Aorta (tissue), 5 donors: Measurements from ENCODE around the gene CDC42EP5. TPM values are rescaled to one million over a fixed set of nuclear protein-coding genes. Genes with fewer than 3 reads are reported as not detected.
"Not testable (repeated sequence)": the region's sequence is repeated elsewhere in the genome, so short reads cannot be mapped to it uniquely, and the experiment has no call there.

Experiments used
- ATAC-seq: fragments of 200-7000 bp; cut with Tn5 transposase; one replicate; pipeline ENCODE4 v1.9.1; 2022; ENCODE audit warnings: moderate library complexity; ENCODE audit not compliant: low FRiP score
- DNase-seq, 2 donors: peaks; one replicate each; pipeline ENCODE4 v3.0.0-alpha.2; 2020
- H3K27ac ChIP-seq, 2 donors: one replicate each; pipeline ENCODE4 v1.5.1; 2013; ENCODE audit warnings: low read length in 2 of 2, mild to moderate bottlenecking in 2 of 2, moderate library complexity in 2 of 2, control low read depth in 1 of 2, inconsistent platforms in 1 of 2, low read depth in 1 of 2
- H3K27me3 ChIP-seq, 2 donors: one replicate each; pipeline ENCODE4 v1.6.1; 2013; ENCODE audit warnings: control low read depth in 1 of 2, low read length in 1 of 2, mild to moderate bottlenecking in 1 of 2, moderate library complexity in 1 of 2; ENCODE audit not compliant: insufficient read depth in 2 of 2, control insufficient read depth in 1 of 2
- H3K36me3 ChIP-seq, 2 donors: one replicate each; pipeline ENCODE4 v1.6.1; 2013; ENCODE audit warnings: control low read depth in 1 of 2, low read length in 1 of 2, mild to moderate bottlenecking in 1 of 2; ENCODE audit not compliant: insufficient read depth in 2 of 2, control insufficient read depth in 1 of 2
- H3K4me1 ChIP-seq, 2 donors: one replicate each; pipeline ENCODE4 v1.6.1; 2013; ENCODE audit warnings: low read length in 2 of 2, control low read depth in 1 of 2, mild to moderate bottlenecking in 1 of 2, moderate library complexity in 1 of 2; ENCODE audit not compliant: insufficient read depth in 2 of 2, control insufficient read depth in 1 of 2
- H3K4me3 ChIP-seq, 2 donors: one replicate each; pipeline ENCODE4 v1.5.1; 2013; ENCODE audit warnings: low read length in 2 of 2, control low read depth in 1 of 2, mild to moderate bottlenecking in 1 of 2
- H3K9me3 ChIP-seq: one replicate; pipeline ENCODE4 v1.6.1; 2013; ENCODE audit warnings: mild to moderate bottlenecking, low read length; ENCODE audit not compliant: control insufficient read depth
- WGBS, 2 donors: extraction: QIAGEN DNeasy Blood & Tissue Kit; methylation state at CpG; one replicate each; pipeline ENCODE4 v1.1.7; 2013; 5-methylcytosine and 5-hydroxymethylcytosine counted together
- intact Hi-C, 2 donors: fragments of 100-400 bp; cut with DNase I; formaldehyde crosslinking; loops; one replicate each; pipeline versions ENCODE4 v1.14.2 to v1.15.0; 2022
- long read RNA-seq, 2 donors: library from polyadenylated mRNA; unstranded; transcript quantifications; one replicate each; pipeline ENCODE4 v2.0.0, GENCODE V29; 2020 to 2021
- polyA plus RNA-seq, 2 donors: library from polyadenylated mRNA; stranded (reverse); fragments of 200-250 nt; gene quantifications; one replicate each; pipeline ENCODE4 v1.2.3, GENCODE V29; 2013
- total RNA-seq, 2 donors: library from RNA; stranded (reverse); fragmentation: NEBNext Ultra II Directional; extraction: Animal tissue kit (Norgen Biotek cat#: 25700); gene quantifications; one replicate each; pipeline ENCODE4 v1.2.1, GENCODE V29; 2021
- donor health status: healthy with polysubstance abuse.
- donor health status: Bipolar disorder and iron deficiency.
- donor health status: DM: no; HTN: no; CAD: no.
- donor health status: DM: no; HTN: no; CAD: no.
- donor health status: DM: yes; HTN: yes; CAD: no.

Gene CDC42EP5, protein sequence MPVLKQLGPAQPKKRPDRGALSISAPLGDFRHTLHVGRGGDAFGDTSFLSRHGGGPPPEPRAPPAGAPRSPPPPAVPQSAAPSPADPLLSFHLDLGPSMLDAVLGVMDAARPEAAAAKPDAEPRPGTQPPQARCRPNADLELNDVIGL
- total RNA-seq: 10 to 100 TPM; 45.0 to 52.8 TPM
- 10 to 100 TPM; 40.4 to 55.2 TPM for polyA plus RNA-seq
- long read RNA-seq, donor 1, partial matches to known transcripts: 0 of 6 reads
- long read RNA-seq, donor 1, other reads (novel, unspliced or antisense): 3 of 6 reads
- long read RNA-seq, donor 2, transcript CDC42EP5-201 (3 exons, 864 nt): major isoform, 12 of 18 reads
- long read RNA-seq, donor 2, partial matches to known transcripts: 3 of 18 reads
- long read RNA-seq, donor 2, other reads (novel, unspliced or antisense): 3 of 18 reads

DNA sequence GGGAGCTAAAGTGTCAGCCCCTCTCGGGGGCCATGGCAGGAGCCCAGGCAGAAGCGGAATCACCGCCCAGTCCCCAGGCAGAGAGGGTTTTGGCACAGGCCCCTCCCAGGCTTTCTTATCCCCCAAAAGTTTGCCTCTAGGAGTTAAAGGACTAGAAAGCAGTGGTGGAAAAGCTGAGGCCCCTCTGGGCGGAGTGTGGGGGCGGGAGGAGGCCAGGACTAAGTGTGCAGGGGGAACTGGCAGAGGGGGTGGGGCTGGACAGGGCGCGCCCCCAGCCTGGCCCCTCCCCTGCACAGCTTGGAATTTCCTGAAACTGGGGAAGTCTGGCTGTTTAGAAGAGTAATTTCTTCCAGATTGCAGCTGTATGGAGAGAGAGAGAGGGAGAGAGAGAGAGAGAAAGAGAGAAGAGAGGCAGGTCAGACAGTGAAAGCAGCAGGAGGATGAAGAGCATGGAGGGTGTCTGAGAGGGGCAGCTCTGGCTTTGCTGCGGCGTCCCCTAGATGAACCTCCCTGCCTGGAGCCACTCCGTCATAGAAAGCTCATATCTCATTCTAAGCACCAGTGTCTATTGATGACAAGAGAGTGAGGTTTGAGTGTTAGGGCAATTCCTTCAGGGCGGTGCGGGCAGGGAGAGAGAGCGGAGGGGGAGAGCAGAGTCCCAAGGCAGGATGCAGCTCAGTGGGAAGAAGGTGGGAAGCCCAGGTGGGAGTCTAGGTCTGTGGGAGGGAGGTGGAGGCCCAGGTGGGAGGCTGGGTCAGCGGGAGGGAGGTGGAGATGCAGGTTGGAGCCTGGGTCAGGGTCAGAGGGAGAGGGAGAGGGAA lies at the start of gene CDC42EP5:
CDC42EP5 (minus strand) TSS at position 226 of the 821 bp plus-strand sequence. CDS start 7,749 bp downstream, outside the sequence.
- no peaks in the 10 kb centered on the region for H3K27me3 ChIP-seq
- no peaks in the 10 kb centered on the region for H3K9me3 ChIP-seq
- intact Hi-C loops: no loop called here
- DNase-seq (peak; percentile 87 to 91), ATAC-seq (peak; percentile 92)
- no peaks in the 10 kb centered on the region for H3K36me3 ChIP-seq
- peak within 1 kb of the TSS; percentile 23 to 66 for H3K4me3 ChIP-seq
- whole genome bisulfite sequencing, 2 donors: 7 to 8% methylated on average over 14 of the region's 14 CpGs
- H3K4me1 ChIP-seq: no peaks in the 10 kb centered on the region
- H3K27ac ChIP-seq: peak within 1 kb of the TSS in 1 of 2 donors; percentile 7

GRCh38 chr19:54521860-54522513 lies 48.9 kb upstream of the CDC42EP5 start:
- no peak for DNase-seq
- Histone ChIP-seq H3K9me3 (peaks cover 1% of the 10 kb centered on the region), H3K4me3 (no peak overlapping the region), H3K27ac (no peak overlapping the region), H3K36me3 (no peaks in the 10 kb centered on the region), H3K27me3 (no peaks in the 10 kb centered on the region), H3K4me1 (no peaks in the 10 kb centered on the region)
- intact Hi-C loops: no loop called here
- ATAC-seq: no peak
- WGBS, 2 donors: 75 to 80% methylated on average over 6 of the region's 6 CpGs

- intact Hi-C loops: no loop called here
- H3K27ac ChIP-seq: no peak overlapping the region
- H3K27me3 ChIP-seq: no peaks in the 10 kb centered on the region
- H3K9me3 ChIP-seq: no peaks in the 10 kb centered on the region
- ATAC-seq (no peak), DNase-seq (no peak)
- H3K4me1 ChIP-seq: no peaks in the 10 kb centered on the region
- no peak overlapping the region for H3K4me3 ChIP-seq
- 63% methylated on average over 17 to 18 of the region's 18 CpGs for WGBS, 2 donors
- no peaks in the 10 kb centered on the region for H3K36me3 ChIP-seq
These were observed 48.1 kb upstream of the CDC42EP5 start for GRCh38 chr19:54521022-54521859.

DNA sequence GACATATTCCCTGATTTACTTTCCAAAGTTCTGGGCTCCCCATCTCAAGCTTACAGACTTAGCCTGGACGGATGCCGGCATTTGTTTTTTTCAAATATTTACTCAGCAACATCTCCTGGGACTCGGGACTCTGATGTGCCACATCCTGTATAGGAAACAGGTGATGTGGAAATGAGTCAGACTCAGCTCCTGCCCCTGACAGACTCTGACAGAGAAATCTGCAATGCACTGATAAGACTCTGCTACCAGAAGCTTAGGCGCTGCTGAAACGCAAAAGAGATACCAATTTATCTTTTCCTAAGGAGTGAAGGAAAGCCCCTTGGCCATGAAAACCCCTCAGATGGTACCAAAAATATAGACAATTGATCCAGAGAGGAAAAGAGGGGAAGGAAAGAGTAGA lies 45.7 kb upstream of the CDC42EP5 start:
- H3K4me3 ChIP-seq: no peak overlapping the region
- intact Hi-C loops: no loop called here
- DNase-seq: no peak
- WGBS, 2 donors: 72 to 73% methylated on average over 5 of the region's 5 CpGs
- H3K27me3 ChIP-seq: no peaks in the 10 kb centered on the region
- ATAC-seq: no peak
- H3K4me1 ChIP-seq: no peaks in the 10 kb centered on the region
- H3K27ac ChIP-seq: no peak overlapping the region
- H3K9me3 ChIP-seq: no peaks in the 10 kb centered on the region
- no peaks in the 10 kb centered on the region for H3K36me3 ChIP-seq

DNA sequence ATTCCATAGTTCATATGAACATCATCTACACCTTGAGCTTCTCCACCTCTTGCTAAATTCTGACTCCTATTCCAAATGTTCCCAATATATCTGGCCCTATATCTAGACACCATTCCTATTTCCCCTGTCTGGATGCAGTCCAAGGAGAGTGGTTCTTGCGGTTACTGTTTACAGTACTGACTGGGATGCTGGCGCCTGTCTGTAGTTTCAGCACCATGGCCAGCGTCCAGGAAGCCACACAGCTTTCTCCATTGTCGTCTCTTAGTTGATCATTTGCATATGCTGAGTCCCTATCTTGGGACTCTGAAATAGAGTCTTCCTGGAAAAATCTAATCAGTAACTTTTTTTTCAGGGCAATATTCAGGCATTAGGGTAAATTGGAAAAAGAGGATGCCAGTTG lies 44.4 kb upstream of the CDC42EP5 start:
- ATAC-seq (no peak), DNase-seq (peak in 1 of 2 donors; percentile 58)
- Histone ChIP-seq H3K4me1 (no peaks in the 10 kb centered on the region), H3K27me3 (no peaks in the 10 kb centered on the region), H3K4me3 (no peak overlapping the region), H3K27ac (no peak overlapping the region), H3K9me3 (peaks cover 2% of the 10 kb centered on the region), H3K36me3 (no peaks in the 10 kb centered on the region)
- intact Hi-C loops: no loop called here
- 1 to 2% methylated on average over 4 of the region's 4 CpGs for WGBS, 2 donors

DNA sequence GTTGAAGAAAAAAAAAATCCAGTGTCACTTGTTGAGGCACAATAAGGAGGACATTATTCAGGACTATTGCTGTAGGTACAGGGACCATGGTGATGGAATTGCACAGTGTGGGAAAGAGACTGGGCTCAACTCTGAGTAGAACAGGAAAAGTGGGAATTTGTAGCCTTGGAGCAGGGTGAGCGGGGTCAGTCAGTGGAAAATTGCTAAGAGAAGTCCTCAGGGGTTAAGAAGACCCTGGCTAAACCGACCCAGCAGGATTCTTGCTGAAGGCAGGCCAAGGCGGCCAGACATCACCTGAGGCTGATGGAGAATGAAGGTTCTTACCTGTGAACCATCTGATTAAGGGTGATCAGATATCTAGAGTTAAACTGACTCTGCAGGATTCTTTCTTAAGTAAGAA lies 42.1 kb upstream of the CDC42EP5 start:
- ATAC-seq (no peak), DNase-seq (no peak)
- H3K9me3 ChIP-seq: peaks cover 2% of the 10 kb centered on the region
- intact Hi-C loops: no loop called here
- H3K4me3 ChIP-seq: no peak overlapping the region
- no peak overlapping the region for H3K27ac ChIP-seq
- H3K4me1 ChIP-seq: no peaks in the 10 kb centered on the region
- H3K36me3 ChIP-seq: no peaks in the 10 kb centered on the region
- WGBS, 2 donors: 41 to 51% methylated on average over 3 of the region's 3 CpGs
- no peaks in the 10 kb centered on the region for H3K27me3 ChIP-seq

GRCh38 chr19:54509200-54509940 lies 36.3 kb upstream of the CDC42EP5 start:
- H3K4me1 ChIP-seq, ATAC-seq, H3K36me3 ChIP-seq, H3K9me3 ChIP-seq, DNase-seq, intact Hi-C loops, H3K27ac ChIP-seq, H3K4me3 ChIP-seq, H3K27me3 ChIP-seq: not testable (repeated sequence)
- WGBS, 2 donors: 54 to 62% methylated on average over 9 of the region's 21 CpGs
